Heart right ventricle (tissue), 16 donors: ENCODE data around the gene TTLL5. TPM values are rescaled to one million over a fixed set of nuclear protein-coding genes. Genes with fewer than 3 reads are reported as not detected.
A peak's percentile ranks its signal among the peaks of the same experiment; 100 is the strongest.

Source experiments
- ATAC-seq, 8 donors: fragments of 200-7000 bp; cut with Tn5 transposase; one replicate each; pipeline ENCODE4 v1.9.1; 2020; ENCODE audit warnings: mild to moderate bottlenecking in 8 of 8, moderate library complexity in 8 of 8, moderate number of reproducible peaks in 1 of 8
- DNase-seq, 2 donors: peaks; one replicate each; pipeline ENCODE4 v3.0.0-alpha.2; 2020
- H3K27ac ChIP-seq, 10 donors: fragments of 200-600 bp; sonication (generic) in 2 of 10; one replicate each; pipeline versions ENCODE4 v1.5.0 to v1.8.0; 2020 to 2022; ENCODE audit warnings: mild to moderate bottlenecking in 3 of 10
- H3K27me3 ChIP-seq, 7 donors: fragments of 200-600 bp; one replicate each; pipeline ENCODE4 v1.8.0; 2021 to 2022; ENCODE audit warnings: mild to moderate bottlenecking in 2 of 7
- H3K36me3 ChIP-seq, 9 donors: fragments of 200-600 bp; sonication (generic) in 1 of 9; one replicate each; pipeline versions ENCODE4 v1.5.0 to v1.8.0; 2020 to 2022; ENCODE audit warnings: mild to moderate bottlenecking in 2 of 9
- H3K4me1 ChIP-seq, 9 donors: fragments of 200-600 bp; sonication (generic) in 1 of 9; one replicate each; pipeline versions ENCODE4 v1.5.0 to v1.8.0; 2020 to 2022; ENCODE audit warnings: mild to moderate bottlenecking in 4 of 9
- H3K4me3 ChIP-seq, 10 donors: fragments of 200-600 bp; sonication (generic) in 2 of 10; one replicate each; pipeline versions ENCODE4 v1.5.0 to v1.8.0; 2020 to 2022; ENCODE audit warnings: mild to moderate bottlenecking in 7 of 10, moderate library complexity in 2 of 10
- H3K9me3 ChIP-seq, 11 donors: fragments of 200-600 bp in 10 of 11; sonication (generic) in 2 of 11; one replicate each; pipeline versions ENCODE4 v1.5.0 to v1.8.0; 2013 to 2022; ENCODE audit warnings: mild to moderate bottlenecking in 2 of 11, control low read depth in 1 of 11, moderate library complexity in 1 of 11
- CTCF ChIP-seq, 9 donors: fragments of 200-600 bp; sonication (generic) in 2 of 9; IDR thresholded peaks; one replicate each; pipeline versions ENCODE4 v1.5.0 to v1.8.0; 2021 to 2022; ENCODE audit warnings: antibody characterized with exemption in 9 of 9, mild to moderate bottlenecking in 5 of 9, moderate library complexity in 1 of 9
- WGBS, 2 donors: extraction: QIAGEN DNeasy Blood & Tissue Kit; methylation state at CpG; one replicate each; pipeline ENCODE4 v1.1.7; 2013; ENCODE audit warnings: inconsistent platforms in 1 of 2; 5-methylcytosine and 5-hydroxymethylcytosine counted together
- intact Hi-C, 10 donors: fragments of 100-400 bp; cut with DNase I; formaldehyde crosslinking; loops; one replicate each; pipeline versions ENCODE4 v1.11.1 to v1.14.2; 2022
- polyA plus RNA-seq, 2 donors: library from polyadenylated mRNA; stranded (reverse); fragments of 200-250 nt; gene quantifications; one replicate each; pipeline ENCODE4 v1.2.3, GENCODE V29; 2013
- total RNA-seq, 10 donors: library from RNA; stranded (reverse); fragmentation: NEBNext Ultra II Directional in 3 of 10; extraction: Animal tissue kit (Norgen Biotek cat#: 25700) in 3 of 10; gene quantifications; one replicate each; pipeline versions ENCODE4 v1.2.1 to v1.2.4, GENCODE V29; 2021 to 2023
- donor health status: Arrhythmogenic right ventricular cardiomyopathy.
- donor health status: ischemic (EF 13 %, LVEDD 7.1; RV severe dilation, severe dysfunction).
- donor health status: healthy with polysubstance abuse.
- donor health status: DM: no; HTN: yes; CAD: no.
- donor health status: DM: no; HTN: no; CAD: no.
- donor health status: ischemic (EF 25% LVEDD 6.9; RV normal size, moderate dysfunction).
- donor health status: ischemic (EF 25% LVEDD 5.7; RV mildly dilated, moderate dysfunction).
- donor health status: healthy.
- donor health status: DM: yes; HTN: yes; CAD: no.
- donor health status: Ischemic cardiomyopathy.
- donor health status: ischemic (EF 35%, LVEDD 5.7; RV mildly dilated, moderate dysfunction).
- donor health status: nonischemic (EF 11% LVEDD 7.7; RV severe dilation, severe dysfunction).
- donor health status: DM: yes; HTN: yes; CAD: no.
- donor health status: PGD.
- donor health status: ischemic (EF 29% LVEDD 5.4; RV normal size, mild dysfunction).
- donor health status: nonischemic (EF 23%, LVEDD 6.1; RV moderate dilation, normal function).

Gene TTLL5
- total and polyA plus RNA-seq, 12 donors: 5.6 to 24.7 (median 17.6) TPM

- WGBS, 2 donors: 97 to 98% methylated on average over 4 of the region's 4 CpGs
- ATAC-seq: no peak
- H3K27me3 ChIP-seq: no peaks in the 10 kb centered on the region
- intact Hi-C loops: loop anchor here in 1 of 10 donors (5.0 kb wide), 1 partner anchor 37 kb away; no protein-coding TSS in a partner anchor
- peaks cover 0 to 13% (median 3%) of the 10 kb centered on the region in 9 donors for H3K4me1 ChIP-seq
- DNase-seq: no peak
- no peak for TF ChIP-seq CTCF (IDR thresholded peaks at IDR 0.05)
- H3K36me3 ChIP-seq: peaks cover 0 to 28% (median 0%) of the 10 kb centered on the region in 9 donors
- no peak overlapping the region for H3K27ac ChIP-seq
- no peaks in the 10 kb centered on the region for H3K9me3 ChIP-seq
- no peak overlapping the region for H3K4me3 ChIP-seq
Measured at GRCh38 chr14:75764020-75764419, 103.0 kb downstream of the TTLL5 start.

GRCh38 chr14:75769047-75769685 lies 108.1 kb downstream of the TTLL5 start:
- TF ChIP-seq CTCF (IDR thresholded peaks at IDR 0.05): no peak
- ATAC-seq: no peak
- peak overlapping the region in 3 of 10 donors; percentile 25 to 29 (median 28) for H3K27ac ChIP-seq

GRCh38 chr14:75770635-75771034 lies 109.6 kb downstream of the TTLL5 start:
- H3K9me3 ChIP-seq: no peaks in the 10 kb centered on the region
- H3K4me1 ChIP-seq: peaks cover 0 to 13% (median 3%) of the 10 kb centered on the region in 9 donors
- 85 to 93% methylated on average over 2 of the region's 2 CpGs for WGBS, 2 donors
- peaks cover 0 to 52% (median 0%) of the 10 kb centered on the region in 9 donors for H3K36me3 ChIP-seq
- H3K4me3 ChIP-seq: no peak overlapping the region
- H3K27ac ChIP-seq: peak overlapping the region in 1 of 10 donors; percentile 16
- H3K27me3 ChIP-seq: no peaks in the 10 kb centered on the region
- intact Hi-C loops: no loop called here
- DNase-seq (no peak), ATAC-seq (peak in 2 of 8 donors; percentile 21 to 47)
- no peak for TF ChIP-seq CTCF (IDR thresholded peaks at IDR 0.05)

More at GRCh38 chr14:75769047-75769685, 108.1 kb downstream of the TTLL5 start:
- H3K4me3 ChIP-seq: no peak overlapping the region
- WGBS, 2 donors: 86 to 87% methylated on average over 9 of the region's 9 CpGs
- no peaks in the 10 kb centered on the region for H3K27me3 ChIP-seq
- no peaks in the 10 kb centered on the region for H3K9me3 ChIP-seq
- H3K4me1 ChIP-seq: peaks cover 0 to 13% (median 3%) of the 10 kb centered on the region in 9 donors
- intact Hi-C loops: no loop called here
- H3K36me3 ChIP-seq: peaks cover 0 to 52% (median 0%) of the 10 kb centered on the region in 9 donors
- no peak for DNase-seq

- no peak for TF ChIP-seq CTCF (IDR thresholded peaks at IDR 0.05)
- Histone ChIP-seq H3K9me3 (no peaks in the 10 kb centered on the region), H3K4me3 (no peak overlapping the region), H3K27ac (no peak overlapping the region), H3K36me3 (peaks cover 0 to 51% (median 0%) of the 10 kb centered on the region in 9 donors), H3K27me3 (no peaks in the 10 kb centered on the region), H3K4me1 (peaks cover 0 to 13% (median 3%) of the 10 kb centered on the region in 9 donors)
- 74 to 86% methylated on average over 6 of the region's 6 CpGs for WGBS, 2 donors
- ATAC-seq (no peak), DNase-seq (no peak)
- intact Hi-C loops: no loop called here
Measured at GRCh38 chr14:75771595-75771994, 110.5 kb downstream of the TTLL5 start.
